Measurements from ENCODE around the gene ARL16. TPM values are rescaled to one million over a fixed set of nuclear protein-coding genes. Genes with fewer than 3 reads are reported as not detected.

The ARL16 gene
- total and polyA plus RNA-seq, 2 experiments from 2014 or later, result 40.4 to 54.9 TPM

DNA sequence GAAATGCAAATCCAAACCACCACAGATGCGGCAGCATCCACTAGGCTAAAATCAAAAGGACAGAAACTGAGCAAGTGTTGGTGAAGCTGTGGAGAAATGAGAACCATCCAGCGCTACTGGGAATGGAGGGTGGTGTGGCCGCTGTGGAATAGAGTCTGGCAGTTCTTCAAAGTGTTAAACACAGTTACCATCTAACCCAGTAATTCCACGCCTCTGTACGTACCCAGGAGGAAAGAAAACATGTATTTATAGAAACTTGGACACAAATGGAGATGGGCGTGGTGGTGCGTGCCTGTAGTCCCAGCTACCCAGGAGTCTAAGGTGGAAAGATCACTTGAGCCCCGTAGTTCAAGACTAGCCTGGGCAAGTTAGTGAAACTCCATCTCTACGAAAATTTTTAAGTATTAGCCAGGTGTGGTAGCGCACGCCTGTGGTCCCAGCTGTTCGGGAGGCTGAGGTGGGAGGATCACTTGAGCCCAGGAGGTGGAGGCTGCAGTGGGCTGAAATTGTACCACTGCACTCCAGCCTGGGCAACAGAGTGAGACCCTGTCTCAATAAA lies 40.1 kb upstream of the ARL16 start (continued):
- TF ChIP-seq, protein P1, sequence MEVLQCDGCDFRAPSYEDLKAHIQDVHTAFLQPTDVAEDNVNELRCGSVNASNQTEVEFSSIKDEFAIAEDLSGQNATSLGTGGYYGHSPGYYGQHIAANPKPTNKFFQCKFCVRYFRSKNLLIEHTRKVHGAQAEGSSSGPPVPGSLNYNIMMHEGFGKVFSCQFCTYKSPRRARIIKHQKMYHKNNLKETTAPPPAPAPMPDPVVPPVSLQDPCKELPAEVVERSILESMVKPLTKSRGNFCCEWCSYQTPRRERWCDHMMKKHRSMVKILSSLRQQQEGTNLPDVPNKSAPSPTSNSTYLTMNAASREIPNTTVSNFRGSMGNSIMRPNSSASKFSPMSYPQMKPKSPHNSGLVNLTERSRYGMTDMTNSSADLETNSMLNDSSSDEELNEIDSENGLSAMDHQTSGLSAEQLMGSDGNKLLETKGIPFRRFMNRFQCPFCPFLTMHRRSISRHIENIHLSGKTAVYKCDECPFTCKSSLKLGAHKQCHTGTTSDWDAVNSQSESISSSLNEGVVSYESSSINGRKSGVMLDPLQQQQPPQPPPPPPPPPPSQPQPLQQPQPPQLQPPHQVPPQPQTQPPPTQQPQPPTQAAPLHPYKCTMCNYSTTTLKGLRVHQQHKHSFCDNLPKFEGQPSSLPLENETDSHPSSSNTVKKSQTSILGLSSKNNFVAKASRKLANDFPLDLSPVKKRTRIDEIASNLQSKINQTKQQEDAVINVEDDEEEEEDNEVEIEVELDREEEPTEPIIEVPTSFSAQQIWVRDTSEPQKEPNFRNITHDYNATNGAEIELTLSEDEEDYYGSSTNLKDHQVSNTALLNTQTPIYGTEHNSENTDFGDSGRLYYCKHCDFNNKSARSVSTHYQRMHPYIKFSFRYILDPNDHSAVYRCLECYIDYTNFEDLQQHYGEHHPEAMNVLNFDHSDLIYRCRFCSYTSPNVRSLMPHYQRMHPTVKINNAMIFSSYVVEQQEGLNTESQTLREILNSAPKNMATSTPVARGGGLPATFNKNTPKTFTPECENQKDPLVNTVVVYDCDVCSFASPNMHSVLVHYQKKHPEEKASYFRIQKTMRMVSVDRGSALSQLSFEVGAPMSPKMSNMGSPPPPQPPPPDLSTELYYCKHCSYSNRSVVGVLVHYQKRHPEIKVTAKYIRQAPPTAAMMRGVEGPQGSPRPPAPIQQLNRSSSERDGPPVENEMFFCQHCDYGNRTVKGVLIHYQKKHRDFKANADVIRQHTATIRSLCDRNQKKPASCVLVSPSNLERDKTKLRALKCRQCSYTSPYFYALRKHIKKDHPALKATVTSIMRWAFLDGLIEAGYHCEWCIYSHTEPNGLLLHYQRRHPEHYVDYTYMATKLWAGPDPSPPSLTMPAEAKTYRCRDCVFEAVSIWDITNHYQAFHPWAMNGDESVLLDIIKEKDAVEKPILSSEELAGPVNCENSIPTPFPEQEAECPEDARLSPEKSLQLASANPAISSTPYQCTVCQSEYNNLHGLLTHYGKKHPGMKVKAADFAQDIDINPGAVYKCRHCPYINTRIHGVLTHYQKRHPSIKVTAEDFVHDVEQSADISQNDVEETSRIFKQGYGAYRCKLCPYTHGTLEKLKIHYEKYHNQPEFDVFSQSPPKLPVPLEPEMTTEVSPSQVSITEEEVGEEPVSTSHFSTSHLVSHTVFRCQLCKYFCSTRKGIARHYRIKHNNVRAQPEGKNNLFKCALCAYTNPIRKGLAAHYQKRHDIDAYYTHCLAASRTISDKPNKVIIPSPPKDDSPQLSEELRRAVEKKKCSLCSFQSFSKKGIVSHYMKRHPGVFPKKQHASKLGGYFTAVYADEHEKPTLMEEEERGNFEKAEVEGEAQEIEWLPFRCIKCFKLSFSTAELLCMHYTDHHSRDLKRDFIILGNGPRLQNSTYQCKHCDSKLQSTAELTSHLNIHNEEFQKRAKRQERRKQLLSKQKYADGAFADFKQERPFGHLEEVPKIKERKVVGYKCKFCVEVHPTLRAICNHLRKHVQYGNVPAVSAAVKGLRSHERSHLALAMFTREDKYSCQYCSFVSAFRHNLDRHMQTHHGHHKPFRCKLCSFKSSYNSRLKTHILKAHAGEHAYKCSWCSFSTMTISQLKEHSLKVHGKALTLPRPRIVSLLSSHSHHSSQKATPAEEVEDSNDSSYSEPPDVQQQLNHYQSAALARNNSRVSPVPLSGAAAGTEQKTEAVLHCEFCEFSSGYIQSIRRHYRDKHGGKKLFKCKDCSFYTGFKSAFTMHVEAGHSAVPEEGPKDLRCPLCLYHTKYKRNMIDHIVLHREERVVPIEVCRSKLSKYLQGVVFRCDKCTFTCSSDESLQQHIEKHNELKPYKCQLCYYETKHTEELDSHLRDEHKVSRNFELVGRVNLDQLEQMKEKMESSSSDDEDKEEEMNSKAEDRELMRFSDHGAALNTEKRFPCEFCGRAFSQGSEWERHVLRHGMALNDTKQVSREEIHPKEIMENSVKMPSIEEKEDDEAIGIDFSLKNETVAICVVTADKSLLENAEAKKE (CRISPR knock-in tag; IDR thresholded peaks at IDR 0.05), result no peak
- TF ChIP-seq EZH2 (IDR thresholded peaks at IDR 0.05; ENCODE audit: low read depth, unreplicated experiment) (no peak), CREB1 (CRISPR knock-in tag; IDR thresholded peaks at IDR 0.05; ENCODE audit: low read depth) (no peak), ZNF114 (CRISPR knock-in tag; IDR thresholded peaks at IDR 0.05) (no peak), NANOG (IDR thresholded peaks at IDR 0.05; ENCODE audit: borderline replicate concordance) (no peak)

DNA sequence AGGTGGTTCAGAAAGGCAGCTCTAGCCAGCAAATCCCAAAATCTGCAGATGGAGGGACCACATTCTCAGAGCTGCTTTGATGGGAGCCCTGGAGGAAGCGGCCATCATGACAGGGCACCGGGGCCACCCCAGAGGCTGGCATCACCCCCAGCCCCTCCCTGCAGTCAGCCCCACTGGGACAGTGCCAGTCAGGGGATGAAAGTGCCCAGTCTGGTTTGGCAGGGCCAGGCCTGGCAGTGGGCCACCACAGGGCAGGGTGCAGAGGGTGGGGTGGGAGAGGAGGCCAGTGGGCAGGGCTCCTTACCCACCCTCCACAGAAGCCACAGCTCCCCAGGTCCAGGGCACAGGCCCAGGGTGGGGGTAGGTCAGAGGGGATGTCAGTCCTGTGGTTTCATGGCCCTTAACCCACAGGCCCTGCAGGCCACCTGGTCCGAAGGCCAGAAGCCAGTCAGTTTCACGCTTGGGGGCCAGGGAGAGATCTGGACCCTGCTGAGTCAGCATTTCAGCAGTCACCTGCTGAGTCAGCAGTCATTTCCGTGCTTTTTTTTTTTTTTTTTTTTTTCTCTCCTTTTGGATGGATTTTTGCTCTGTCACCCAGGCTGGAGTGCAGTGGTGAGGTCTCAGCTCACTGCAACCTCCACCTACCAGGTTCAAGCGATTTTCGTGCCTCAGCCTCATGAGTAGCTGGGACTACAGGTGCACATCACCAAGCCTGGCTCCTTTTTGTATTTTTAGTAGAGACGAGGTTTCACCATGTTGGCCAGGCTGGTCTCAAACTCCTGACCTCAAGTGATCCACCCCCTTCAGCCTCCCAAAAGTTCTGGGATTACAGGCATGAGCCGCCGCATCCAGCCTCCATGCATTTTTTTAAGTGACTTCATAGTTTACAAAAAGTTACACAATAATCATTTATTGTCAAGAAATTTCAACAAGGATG lies 38.9 kb upstream of the ARL16 start:
- peak overlapping the region; percentile 85 for H3K27ac Mint-ChIP-seq
- TF ChIP-seq JUNB (IDR thresholded peaks at IDR 0.05; ENCODE audit: unreplicated experiment), result no peak
- TF ChIP-seq STAT1 (IDR thresholded peaks at IDR 0.05; ENCODE audit: unreplicated experiment), result no peak
- no peak for TF ChIP-seq ZNF331 (CRISPR knock-in tag; IDR thresholded peaks at IDR 0.05; ENCODE audit: low read depth)
- no peak for TF ChIP-seq EZH2 (IDR thresholded peaks at IDR 0.05; ENCODE audit: low read depth, unreplicated experiment)

More for the DNA sequence above, 38.9 kb upstream of the ARL16 start:
- Histone ChIP-seq H3K4me1 (ENCODE audit: insufficient read depth) (peaks cover 6% of the 10 kb centered on the region; the same call in 1 of the 2 replicates), H4K20me1 (replicated peaks; ENCODE audit: insufficient read depth) (no peaks in the 10 kb centered on the region), H3K4me2 (no peak overlapping the region), H3K4me3 (no peak overlapping the region), H2AFZ (no peak overlapping the region), H3K27me3 (ENCODE audit: insufficient read depth) (no peaks in the 10 kb centered on the region), H3K79me2 (replicated peaks; ENCODE audit: insufficient read depth) (no peaks in the 10 kb centered on the region), H3K36me3 (ENCODE audit: insufficient read depth) (no peaks in the 10 kb centered on the region), H3F3A (replicated peaks; ENCODE audit: low read depth) (peaks cover 17% of the 10 kb centered on the region; the same call in 1 of the 2 replicates), H3K27ac (ENCODE audit: low read depth) (0 out of 2 replicates have a peak overlapping the region, but pooled peaks have one; percentile 39), H3K9me2 (ENCODE audit: insufficient read depth) (no peaks in the 10 kb centered on the region)
- ATAC-seq (peak; percentile 46), DNase-seq (ENCODE audit: low spot score) (no peak)
- Mint-ChIP-seq H3K36me3 (ENCODE audit: low read depth) (peaks cover 8% of the 10 kb centered on the region; the same call in 2 of the 3 replicates), H3K27me3 (ENCODE audit: insufficient read depth, low read depth, poor library complexity) (peaks cover 13% of the 10 kb centered on the region), H3K4me1 (peaks cover 17% of the 10 kb centered on the region), H3K4me3 (no peak overlapping the region), H3K9me3 (no peaks in the 10 kb centered on the region; the same call in 2 of the 3 replicates)

Measured in GM23338 (cell line).